IMR-90 (cell line): ENCODE measurements around the gene CRISPLD2.

Experiments used
- POLR2A ChIP-seq: IDR thresholded peaks from 2 replicates; pipeline ENCODE4 v1.6.1; 2012; ENCODE audit warnings: mild to moderate bottlenecking, low read depth, low read length
- RAD21 ChIP-seq: IDR thresholded peaks from 2 replicates; pipeline ENCODE4 v1.6.1; 2012; ENCODE audit warnings: low read length, improper control_type of control experiment

DNA sequence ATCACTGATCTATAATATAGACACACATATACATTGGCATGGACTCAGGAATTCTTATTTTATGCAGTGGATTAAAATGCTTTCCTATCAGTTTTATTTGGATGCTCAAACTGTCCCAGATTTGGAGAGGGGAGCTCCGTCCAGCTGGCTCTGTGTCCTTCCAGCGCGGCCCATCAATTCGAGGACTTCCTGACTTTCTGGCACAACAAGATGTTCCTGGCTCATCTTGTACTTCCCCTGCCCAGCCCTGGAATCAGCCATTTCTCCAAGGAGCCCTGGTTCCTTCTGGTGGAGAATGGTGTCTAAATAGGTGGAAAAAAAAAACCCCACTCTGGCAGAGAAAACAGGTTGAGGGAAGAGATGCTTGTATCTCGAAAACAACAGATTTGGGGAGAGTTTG is 94.5 kb downstream of the CRISPLD2 start:
- no peak for TF ChIP-seq POLR2A
- no peak for TF ChIP-seq RAD21
